HG02981 (cell line): ENCODE results near the gene GNG7.
"Not testable (repeated sequence)": the region's sequence is repeated elsewhere in the genome, so short reads cannot be mapped to it uniquely, and the experiment has no call there.

Source experiments
- ATAC-seq: cut with Tn5 transposase; IDR thresholded peaks from one replicate; pipeline ENCODE4 v1.9.1; 2021; ENCODE audit warnings: mild to moderate bottlenecking, moderate library complexity; ENCODE audit not compliant: unreplicated experiment

Gene GNG7

DNA sequence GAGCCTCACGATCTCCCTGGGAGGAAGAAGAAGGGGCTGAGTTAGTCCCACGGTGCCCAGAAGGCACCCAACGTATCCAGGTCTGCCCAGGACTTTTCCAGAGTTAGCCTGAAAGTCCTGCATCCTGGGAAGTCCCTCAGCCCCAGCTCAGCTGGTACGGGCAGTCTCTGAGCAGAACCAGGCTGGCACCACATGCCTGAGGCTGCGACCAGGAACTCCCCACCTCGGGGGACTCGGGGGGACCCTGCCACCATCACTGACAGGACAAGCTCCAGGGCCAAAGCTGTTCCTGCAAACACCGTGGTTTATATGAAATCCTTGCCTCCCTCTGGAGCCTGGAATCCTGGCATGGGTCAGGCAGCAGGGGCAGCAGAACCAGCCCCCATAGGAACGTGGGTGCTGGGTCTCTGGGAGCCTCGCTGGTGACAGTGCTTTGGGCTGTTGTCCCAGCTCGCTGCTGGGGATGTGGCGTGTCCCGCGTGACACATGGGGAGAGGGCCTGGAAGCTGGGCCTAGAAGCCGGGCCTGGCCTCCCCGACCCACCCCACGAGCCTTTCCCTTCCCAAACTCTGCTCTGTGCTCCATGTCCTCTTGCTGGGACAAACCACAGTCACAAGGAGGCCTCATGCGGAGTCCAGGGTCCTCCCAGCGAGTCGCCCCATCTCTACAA lies 55.5 kb downstream of the GNG7 start:
- no peak for ATAC-seq

DNA sequence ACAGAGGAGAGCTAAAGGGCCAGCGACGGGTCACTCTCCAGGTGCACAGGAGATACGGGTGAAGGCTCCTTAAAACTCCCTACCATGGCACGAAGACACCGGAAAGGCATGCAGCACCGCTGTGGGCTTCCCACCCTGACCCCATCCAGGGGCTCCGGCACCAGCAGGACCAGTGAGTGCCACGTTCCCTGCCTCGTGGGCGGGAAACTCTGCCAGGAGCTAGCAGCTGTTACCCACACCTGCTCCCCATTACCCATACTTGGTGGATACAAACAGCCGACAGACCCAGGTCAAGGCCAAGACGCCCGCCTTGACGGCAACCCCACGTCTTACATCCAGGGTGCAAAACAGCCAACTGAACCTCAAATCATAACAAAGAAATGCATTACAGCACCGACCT lies 56.7 kb downstream of the GNG7 start:
- ATAC-seq: no peak

DNA sequence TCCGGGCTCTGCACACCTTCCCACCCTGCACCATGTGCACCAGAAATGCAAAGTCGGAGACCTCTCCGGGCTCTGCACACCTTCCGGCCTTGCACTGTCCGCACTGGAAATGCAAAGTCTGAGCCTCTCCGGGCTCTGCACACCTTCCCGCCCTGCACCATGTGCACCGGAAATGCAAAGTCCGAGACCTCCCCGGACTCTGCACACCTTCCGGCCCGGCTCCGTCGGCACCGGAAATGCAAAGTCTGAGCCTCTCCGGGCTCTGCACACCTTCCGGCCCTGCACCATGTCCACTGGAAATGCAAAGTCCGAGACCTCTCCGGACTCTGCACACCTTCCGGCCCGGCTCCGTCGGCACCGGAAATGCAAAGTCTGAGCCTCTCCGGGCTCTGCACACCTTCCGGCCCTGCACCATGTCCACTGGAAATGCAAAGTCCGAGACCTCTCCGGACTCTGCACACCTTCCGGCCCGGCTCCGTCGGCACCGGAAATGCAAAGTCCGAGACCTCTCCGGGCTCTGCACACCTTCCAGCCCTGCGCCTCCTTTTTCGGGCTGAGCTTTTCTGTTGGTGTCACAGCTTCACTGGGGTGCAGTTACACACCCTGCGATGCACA lies 59.3 kb downstream of the GNG7 start:
- ATAC-seq: not testable (repeated sequence)

DNA sequence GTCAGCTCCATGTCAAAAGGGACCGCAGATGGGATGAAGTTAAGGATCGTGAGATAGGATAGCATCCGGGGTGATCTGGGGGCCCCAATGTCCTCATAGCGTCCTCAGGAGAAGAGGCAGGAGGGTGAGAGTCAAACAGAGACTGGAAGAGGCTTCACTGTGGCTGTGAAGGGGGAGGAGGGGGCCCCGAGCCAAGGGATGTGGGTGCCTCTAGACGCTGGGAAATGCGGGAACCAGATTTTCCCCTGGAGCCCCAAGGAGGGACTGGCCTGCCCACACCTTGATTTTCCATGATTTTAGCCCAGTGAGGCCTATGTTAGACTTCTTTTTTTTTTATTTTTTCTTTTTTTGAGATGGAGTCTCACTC lies 61.2 kb downstream of the GNG7 start:
- ATAC-seq: no peak

DNA sequence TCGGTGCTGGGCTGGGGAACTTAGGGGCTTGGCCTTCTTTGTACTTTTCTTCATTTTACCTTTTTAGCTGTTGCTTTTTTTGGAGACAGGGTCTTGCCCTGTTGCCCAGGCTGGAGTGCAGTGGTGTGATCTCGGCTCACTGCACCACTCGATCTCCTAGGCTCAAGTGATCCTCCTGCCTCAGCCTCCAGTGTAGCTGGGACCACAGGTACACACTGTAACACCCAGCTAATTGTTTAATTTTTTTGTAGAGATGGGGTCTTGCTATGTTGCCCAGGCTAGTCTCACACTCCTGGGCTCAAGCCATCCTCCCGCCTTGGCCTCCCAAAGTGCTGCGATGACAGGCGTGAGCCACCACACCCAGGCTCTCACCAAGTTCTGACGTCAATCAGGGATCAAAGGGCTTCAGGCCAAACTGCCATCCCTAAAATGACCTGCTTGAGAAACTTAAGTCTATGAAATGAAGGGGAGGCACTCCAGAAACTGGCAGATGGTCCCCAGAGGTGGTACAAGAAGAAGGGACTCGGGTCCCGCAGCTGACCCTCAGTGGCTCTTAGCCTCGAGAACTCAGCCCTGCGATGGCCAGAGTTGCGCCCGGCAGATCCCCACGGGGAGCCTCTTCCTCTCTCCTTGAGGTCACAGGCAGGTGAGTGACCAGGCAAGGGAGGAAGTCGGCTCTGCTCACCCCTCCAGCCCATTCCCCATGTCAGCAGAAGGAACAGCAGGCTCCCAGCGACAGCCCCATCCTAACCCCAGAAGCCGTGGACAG lies 61.7 kb downstream of the GNG7 start:
- no peak for ATAC-seq

DNA sequence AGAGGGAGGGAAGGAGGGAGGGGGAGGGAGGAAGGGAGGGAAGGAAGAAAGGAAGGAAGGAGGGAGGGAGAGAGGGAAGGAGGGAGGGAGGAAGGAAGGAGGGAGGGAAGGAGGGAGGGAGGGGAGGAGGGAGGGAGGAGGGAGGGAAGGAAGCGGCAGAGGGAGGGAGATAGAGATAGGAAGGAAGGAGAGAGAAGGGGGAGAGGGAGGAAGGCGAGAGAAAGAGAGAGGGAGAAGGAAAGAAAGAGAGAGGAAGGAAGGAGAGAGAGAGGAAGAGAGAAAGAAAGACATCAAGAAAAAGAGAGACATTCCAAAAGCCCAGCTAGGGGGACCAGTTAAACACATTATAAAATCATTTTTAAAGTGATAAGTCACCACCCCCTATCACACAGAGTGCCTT lies 62.5 kb downstream of the GNG7 start:
- ATAC-seq: no peak

DNA sequence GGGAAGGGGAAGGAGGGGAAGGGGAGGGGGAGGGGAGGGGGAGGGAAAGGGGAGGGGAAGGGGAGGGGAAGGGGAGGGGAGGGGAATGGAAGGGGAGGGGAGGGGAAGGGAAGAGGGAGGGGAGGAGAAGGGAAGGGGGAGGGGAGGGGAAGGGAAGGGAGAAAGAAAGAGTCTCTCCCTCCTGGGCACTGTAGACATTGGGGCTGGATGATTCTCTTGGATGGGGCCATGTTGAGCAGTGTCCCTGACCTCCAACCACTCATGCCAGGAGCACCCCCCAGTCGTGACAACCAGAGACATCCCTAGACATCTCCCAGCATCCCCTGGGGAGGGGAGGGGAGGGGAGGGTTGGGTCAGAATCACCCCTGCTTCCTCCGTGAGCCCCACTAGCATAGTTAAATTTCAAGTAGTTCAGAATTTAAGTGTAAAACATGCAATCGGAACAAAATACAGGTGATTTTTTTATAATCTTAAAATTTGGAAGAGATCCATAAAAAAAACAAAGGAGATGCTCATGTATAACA lies 64.0 kb downstream of the GNG7 start:
- no peak for ATAC-seq

DNA sequence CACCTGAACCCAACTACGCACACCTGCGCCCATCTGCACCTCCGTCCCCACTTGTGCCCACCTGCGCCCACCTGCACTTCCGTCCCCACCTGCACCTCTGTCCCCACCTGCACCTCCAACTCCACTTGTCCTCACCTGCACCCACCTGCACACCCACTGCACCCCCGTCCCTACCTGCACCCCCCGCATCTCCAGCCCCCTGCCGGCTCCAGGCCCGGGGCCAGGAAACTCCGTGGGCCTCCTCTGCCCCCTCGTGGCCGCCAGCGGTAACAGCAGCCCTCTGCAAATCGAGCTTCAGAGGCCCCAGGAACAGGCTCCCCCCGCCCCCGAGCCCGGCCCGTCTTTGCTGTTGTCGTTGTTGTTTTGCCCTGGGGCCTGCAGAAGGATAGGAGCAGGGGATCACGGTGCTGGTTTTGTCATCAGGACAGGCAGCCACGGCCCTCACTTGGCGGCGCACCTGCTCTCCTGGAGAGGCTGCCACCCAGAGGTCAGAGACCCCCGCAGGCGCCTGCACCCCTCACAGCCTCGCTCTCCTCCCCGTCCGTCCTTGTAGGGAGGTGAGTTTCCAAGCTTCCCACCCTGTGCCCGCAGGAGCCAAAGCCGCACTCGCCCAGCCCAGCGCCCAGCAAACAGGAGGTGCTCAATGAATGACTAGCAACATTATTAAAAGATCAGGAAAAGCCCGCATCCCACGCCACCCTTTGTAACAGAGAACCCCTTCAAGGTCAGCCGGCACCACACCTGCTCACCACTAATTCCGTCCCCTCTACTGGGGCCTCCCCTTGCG lies 65.4 kb downstream of the GNG7 start:
- no peak for ATAC-seq

DNA sequence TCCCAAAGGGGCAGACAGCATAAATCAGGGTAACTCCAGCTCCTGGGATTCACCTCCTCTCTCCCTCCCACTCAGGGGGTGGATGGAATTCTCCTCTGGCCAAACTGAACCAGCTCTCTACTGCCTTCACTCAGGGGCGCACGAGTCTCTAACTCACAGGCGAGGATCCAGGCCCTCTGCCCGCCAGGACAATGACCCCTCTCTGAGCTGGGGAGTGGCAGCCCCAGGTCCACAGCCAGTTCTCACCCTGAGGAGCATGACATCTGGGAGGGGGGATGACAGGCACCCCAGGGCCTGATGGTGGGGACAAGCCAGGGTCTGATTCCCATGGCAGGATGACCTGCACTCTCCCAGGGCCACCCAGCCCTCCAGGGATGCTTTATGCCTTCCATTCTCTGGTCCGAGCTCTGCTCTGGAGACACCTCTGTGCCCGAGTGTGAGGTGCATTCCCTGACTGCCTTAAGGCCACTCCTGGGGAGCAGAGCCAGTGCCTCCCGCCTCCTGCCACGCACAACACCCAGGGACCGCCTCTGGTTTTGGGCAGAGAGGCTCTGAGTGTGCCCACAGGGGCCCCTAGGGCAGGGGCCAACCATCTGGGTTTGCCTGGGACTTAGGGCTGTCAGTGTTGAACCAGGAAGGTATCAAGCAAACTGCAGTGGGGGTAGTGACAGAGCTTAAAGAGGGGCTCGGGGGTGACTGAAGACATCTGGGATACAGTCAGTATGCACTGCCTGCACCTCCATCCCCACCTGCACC lies 66.2 kb downstream of the GNG7 start:
- ATAC-seq: no peak

DNA sequence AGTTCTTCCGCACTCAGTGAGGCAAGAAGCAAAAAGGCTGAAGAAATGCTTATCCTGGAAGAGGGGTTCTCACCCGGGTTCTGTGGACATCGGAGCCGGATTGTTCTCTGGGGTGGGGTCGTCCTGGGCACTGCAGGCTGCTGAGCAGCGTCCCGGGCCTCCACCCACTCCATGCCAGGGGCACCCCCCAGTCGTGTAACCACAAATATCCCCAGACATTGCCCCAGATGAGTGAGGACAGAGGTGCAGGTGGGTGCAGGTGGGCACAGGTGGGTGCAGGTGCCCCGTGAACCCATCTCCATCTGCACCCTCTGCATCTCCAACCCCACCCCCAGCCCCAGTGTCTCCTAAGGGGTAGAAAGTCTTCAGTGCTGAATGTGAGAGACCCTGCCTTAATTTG lies 67.5 kb downstream of the GNG7 start:
- ATAC-seq: no peak

DNA sequence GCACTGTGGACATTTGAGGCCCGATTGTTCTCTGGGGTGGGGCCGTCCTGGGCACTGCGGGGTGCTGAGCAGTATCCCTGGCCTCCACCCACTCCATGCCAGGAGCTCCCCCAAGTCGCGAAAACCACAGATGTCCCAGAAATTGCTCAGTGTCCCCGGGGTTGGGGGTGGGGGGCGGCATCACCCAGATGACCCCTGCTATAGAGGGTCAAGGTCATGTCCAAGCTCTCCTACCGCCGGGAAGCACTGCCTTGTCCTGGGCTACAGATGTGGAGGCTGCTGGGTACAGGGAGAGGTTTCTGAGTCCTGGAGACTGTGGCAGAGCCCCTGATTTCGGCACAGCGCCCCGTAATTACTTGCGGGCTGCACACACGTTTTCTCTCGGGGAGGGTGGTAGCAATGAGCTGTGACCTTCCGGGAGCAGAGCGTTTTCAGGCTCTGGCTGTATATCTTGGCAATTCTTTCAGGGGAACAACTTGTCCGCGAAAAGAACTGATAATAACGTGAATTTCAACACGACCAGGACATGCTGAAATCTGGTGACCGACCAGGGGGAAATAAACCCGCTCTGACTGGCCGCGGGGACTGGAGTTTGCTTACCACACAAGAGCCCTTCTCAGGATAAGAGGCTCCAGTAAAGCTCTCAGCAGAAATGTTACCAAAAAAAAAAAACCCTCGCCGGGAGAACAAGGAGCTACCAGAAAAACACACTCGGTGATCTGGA lies 68.1 kb downstream of the GNG7 start:
- no peak for ATAC-seq

DNA sequence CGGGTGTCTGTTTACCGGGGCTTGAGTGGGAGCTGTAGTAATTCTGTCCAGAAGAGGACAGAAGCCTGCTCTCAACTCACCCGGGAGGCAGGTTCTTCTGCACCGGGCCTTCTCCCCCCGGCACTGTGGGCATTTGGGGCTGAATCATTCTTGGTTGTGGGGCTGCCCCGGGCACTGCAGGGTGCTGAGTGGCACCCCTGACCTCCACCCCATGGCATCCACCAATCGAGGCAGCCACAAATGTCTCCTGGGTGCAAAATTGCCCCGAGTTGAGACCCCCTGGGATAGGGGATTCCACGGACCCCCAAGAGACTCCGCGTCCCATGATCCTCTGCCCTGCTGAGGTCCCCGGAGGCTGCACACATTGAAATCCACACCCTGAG lies 68.8 kb downstream of the GNG7 start:
- ATAC-seq: no peak

DNA sequence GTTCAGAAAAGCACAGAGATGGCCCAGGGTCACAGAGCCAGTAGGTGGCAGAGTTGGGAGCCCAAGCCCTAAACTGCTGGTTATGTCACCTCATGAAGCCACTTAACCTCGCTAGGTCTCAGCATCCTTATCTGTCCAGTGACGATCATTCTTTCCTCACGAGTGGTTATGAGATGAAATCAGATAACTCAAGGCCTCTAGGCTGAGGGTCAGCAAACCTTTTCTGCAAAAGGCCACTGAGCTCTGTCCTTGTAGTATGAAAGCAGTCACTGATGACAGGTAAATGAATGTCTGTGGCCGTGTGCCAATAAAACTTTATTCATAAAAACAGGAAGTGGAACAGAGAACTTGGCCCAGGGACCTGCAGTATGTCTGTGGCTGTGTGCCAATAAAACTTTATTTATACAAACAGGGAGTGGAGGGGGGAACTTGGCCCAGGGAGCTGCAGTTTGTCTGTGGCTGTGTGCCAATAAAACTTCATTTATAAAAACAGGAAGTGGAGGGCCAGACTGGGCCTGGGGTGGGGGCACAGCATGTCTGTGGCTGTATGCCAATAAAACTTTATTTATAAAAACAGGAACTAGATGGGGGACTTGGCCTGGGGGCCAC lies 71.2 kb downstream of the GNG7 start:
- no peak for ATAC-seq

DNA sequence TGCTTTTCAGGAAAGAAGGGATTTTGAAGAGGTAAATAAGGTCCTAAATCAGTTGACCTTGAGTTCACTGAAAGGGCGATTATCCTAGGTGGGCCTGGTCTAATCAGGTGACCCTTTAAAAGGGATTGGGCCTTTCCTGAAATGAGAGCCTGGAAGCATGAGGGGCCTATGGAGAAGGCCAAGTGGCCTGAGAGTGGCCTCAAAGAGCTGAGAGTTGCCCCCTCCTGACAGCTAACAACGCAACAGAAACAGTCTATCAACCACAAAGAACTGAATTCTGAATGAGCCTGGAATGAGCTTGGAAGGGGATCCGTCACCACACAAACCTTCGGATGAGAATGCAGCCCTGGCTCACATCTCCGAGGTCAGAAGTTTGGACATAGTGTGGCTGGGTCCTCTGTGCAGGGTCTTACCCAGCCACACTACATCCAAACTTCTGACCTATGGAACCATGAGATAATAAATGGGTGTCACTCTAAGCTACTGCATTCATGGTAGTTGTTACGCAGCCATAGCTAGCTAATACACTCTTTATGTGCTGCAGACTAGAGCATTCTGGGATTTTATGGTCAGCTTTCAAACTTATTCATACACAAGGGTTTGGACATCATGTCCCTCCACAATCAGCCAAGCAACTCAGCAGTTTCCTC lies 72.0 kb downstream of the GNG7 start:
- ATAC-seq: no peak

DNA sequence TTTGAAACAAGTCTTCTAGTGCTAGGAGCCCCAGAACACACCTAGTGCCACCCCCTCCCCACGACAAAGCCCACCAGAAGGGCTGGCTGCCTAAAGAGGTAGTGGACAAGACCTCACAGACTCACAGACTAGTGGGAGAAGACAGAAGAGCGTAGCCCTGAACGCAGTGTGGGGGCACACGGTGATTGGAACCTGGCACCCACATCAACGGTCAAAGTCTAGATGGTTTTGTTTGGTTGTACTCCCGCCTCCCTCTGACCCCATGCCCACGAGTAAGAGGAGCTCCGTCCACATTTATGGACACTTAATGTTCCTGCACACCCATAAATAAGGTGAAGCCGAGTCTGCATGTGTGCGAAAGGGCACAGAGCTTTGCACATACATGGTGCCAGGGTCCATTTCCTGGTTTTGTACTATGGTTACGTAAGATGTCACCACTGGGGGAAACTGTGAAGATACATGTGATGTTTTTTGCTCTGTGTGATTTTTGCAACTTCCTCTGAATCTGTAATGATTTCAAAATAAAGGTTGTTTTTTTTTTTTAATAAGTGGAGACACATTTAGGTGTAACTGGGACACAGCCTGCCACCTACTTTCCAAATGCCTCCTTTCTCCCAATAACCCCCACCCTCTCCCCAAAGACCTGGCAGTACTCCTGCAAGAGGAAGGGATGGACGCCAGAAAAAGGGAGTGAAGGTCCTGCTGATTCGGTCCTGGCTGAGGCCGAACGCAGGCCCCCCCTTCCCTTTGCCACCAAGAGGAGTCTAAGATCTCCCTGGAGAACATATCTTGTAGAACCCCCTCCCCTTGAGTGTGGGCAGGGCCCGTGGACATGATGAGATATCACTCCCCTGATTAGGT lies 72.8 kb downstream of the GNG7 start:
- no peak for ATAC-seq

DNA sequence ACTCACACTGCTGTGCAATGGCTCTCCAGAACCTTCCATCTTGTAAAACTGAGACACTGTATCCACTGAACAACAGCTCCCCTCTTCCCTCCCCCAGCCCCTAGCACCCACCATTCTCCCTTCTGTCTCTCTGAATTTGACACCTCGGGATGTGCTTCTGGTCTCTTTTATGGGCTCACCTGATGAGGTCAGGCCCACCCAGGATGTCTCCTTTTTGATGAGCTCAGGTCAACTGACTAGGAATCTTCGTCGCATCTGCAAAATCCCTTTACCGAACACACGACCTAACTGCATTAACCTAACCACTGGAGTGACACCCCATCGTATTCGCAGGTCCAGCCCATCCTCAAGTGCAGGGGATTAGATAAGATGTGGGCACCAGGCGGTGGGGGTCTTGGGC lies 73.9 kb downstream of the GNG7 start:
- ATAC-seq: no peak

DNA sequence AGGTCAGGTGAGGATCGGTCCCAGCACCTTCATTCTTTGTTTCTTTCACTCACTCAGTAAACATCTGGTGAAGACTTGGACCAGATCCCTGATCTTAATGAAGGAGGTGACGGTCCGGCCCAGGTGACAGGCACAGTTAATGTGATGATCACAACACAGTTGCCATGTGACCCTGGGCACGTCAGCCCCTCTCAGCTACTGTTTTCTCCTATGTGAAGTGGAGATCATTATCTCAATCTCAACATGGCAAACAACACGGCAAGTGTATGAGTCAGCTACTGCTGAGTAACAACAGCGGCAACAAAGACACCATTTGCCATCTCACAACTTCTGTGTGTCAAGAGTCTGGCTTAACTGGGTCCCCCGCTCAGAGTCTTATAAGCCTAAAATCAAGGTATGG lies 74.6 kb downstream of the GNG7 start:
- no peak for ATAC-seq

DNA sequence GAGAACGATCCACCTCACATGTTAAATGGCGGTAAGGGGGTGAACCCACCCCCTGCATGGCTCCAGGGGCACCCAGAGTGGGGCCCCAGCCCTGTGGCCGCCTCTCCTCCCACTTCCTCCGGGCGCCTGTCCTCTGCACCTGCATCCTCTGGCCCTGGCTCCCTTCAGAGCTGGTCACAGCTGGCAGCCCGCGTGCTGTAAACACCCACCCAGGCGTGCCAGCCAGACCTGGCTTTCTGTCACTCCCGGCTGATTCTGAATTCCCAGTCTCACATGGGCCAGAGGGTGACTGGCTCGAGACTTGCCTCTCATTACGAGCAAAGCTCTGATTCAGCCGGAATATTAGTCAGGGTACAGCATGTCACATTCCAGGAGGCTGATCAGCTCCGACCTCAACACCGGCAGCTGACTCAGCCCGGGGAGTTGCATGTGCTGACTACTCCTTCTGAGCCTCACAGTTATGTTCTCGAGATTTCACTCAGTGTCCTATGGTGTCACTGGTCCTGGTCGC lies 75.1 kb downstream of the GNG7 start:
- ATAC-seq: no peak
